Anterior cingulate cortex (tissue), 58 donors: ENCODE measurements around the gene KRT86.
"Not testable (repeated sequence)": the region's sequence is repeated elsewhere in the genome, so short reads cannot be mapped to it uniquely, and the experiment has no call there.

ENCODE experiments used
- DNase-seq, 58 donors: peaks; one replicate each; lab custom pipeline; 2025; lab: John Stamatoyannopoulos, UW

Gene KRT86

DNA sequence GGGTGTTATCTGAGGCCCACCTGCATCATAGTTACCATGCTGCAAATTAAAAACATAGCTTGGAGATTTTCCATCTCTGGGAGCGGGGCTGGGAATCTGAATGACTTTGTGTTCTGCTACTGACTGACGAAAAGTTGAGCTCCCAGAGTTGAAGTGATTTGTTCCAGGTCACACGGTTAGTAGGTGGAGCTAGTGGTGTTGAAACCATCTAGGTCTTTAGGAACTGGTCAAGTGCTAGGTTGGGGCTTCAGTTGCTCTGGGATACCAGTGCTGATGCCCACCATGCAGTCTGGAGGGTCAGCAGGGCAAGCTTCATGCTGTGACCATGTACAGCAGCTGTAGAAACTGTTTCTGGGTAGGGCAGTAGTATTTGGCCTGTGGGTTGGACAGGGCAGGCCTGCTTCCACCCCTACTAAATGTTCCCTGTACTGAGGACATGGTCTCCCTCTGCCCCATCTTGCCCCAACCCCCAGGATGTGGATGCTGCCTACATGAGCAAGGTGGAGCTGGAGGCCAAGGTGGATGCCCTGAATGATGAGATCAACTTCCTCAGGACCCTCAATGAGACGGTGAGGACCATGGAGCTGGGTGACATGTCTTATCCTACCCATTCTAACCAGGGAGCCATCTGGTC, 36.1 kb upstream of the KRT86 start:
- no peak for DNase-seq

GRCh38 chr12:52238916-52239646, 35.4 kb upstream of the KRT86 start:
- no peak for DNase-seq

DNA sequence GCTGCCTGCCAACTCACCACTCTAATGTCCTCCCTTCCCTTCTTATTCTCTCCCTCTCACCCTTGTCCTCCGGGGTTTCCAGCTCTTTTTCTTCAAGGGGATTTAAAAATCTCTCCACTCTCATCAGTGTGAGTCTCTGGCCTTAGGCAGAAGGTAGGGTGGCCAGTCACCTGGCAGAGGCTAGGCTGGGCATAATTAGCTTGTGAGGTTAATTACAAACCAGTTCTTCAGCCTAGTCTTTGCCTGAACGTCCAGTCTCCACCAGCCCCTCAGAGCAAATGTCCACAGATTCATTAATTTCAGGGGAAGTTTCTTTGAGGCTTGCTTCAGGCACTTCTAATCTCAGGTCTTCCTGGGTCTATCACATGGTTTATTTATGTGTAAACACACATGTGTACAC, 34.7 kb upstream of the KRT86 start:
- DNase-seq = no peak

DNA sequence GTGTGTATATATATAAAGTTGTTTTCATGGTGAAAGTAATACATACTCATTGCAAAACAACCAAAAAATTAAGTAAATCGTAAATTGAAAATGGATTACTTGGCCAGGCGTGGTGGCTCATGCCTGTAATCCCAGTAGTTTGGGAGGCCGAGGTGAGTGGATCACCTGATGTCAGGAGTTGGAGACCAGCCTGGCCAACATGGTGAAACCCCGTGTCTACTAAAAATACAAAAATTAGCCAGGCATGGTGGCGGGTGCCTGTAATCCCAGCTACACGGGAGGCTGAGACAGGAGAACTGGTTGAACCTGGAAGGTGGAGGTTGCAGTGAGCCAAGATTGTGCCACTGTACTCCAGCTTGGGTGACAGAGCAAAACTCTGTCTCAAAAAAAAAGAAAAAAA, 34.2 kb upstream of the KRT86 start:
- not testable (repeated sequence) for DNase-seq

DNA sequence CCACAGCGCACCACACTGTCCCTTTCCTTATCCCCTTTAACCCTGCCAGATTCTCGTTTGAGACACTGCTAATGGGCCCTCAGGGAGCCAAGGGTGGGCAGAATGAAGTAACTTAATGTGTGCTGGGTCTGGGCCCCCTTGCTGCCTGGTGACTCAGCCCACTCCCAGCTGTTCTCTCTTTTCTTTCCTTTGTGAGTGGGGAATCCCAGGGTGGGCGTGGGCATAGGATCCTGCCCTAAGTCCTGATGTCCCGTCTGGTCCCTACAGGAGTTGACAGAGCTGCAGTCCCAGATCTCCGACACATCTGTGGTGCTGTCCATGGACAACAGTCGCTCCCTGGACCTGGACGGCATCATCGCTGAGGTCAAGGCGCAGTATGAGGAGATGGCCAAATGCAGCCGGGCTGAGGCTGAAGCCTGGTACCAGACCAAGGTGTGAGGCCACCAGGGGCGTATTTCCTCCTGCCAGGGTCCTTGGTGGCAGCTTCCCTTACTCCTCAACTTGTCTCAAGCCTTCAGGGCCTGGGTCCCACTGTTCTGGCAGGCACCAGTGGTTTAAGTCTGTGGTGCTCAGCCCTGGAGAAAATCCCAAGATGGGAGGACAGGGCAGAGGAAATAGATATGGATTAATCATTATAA, 33.1 kb upstream of the KRT86 start:
- DNase-seq = no peak

DNA sequence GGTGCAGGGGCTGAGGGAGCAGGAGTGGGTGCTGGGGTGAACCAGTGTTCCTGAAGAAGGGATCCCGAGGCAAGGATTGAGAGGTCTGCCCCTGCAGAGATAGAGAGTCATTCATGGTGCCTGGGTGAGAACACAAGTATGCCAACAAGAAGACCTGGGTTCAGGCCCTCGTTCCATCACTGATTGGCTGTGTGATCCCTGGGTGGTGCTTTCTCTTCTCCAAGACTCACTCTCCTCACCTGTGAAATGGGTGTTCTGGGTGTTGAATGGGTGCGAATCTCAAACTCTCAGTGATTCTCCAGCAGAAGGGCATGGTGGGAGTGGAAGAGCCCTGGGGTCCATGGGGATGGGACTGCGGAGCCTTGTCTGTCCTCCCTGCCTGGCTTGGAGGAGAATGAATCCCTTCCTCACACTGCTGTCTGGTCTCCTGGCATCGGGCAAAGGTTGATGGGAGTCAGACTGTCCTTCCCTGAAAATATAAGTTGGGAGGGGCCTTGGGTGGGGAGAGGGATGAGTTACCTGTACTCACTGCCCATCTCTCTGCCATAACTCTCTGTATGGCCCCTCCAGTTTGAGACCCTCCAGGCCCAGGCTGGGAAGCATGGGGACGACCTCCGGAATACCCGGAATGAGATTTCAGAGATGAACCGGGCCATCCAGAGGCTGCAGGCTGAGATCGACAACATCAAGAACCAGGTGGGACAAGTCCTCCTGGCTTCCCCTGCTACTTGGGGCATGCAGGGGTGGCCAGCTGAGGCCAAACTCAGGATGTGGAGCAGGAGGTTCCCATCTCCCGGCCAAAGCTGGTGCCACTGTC, 31.8 kb upstream of the KRT86 start:
- DNase-seq = no peak

- no peak for DNase-seq
Measured at GRCh38 chr12:52243259-52243855, 31.1 kb upstream of the KRT86 start.

- peak in 3 of 58 donors; percentile 20 to 54 (median 42) for DNase-seq
Measured at GRCh38 chr12:52243856-52244614, 30.4 kb upstream of the KRT86 start.

DNA sequence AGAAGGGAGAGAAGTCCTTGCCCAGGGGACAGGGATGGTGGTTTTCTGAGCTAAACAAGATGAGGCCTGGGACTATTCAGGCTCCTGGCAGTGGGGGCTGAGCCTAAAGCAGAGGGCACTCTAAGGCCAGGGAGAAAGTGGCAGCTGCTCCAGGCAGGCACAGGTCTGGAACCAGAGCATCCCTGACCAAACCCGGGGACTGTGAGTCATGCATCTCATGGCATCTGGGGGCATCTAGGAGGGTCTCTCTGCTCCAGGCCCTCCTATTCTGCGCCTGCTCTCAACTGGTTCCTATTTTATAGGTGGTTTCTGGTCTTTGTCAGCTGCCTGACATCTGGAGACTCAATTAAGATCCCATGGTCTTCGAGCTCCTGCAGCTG, 29.8 kb upstream of the KRT86 start:
- no peak for DNase-seq

- no peak for DNase-seq
Measured at GRCh38 chr12:52245259-52245961, 29.0 kb upstream of the KRT86 start.

DNA sequence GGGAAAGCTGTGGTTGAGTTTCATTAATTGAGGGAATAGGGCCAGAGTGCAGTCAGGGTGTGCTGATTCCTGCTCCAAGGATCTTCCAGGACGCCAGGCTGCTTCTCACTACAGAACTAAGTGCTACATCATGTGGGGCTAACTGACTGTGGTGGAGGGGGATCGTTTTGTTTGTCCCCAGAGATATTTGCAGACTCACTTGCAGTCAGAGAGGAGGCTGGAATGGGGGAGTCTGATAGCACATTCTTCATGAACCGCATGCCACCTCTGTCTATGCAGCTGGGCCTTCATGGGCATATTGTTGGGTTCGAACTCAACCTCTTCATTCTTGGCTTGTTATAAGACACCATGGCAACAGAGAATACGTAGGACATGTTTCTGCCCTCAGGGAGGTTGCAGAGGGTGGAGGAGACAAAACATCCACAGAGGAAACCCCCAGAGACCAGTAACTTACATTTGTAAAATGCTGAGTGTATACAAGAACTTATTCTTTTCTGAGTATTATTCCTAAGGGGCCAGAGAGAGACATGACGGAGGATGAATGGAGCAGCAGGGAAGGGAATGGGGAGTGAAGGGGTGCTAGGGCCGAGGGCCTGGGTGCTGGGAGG, 28.4 kb upstream of the KRT86 start:
- no peak for DNase-seq

- peak in 2 of 58 donors; percentile 16 to 57 for DNase-seq
Measured at GRCh38 chr12:52246720-52247621, 27.5 kb upstream of the KRT86 start.

- DNase-seq = no peak
Measured at GRCh38 chr12:52247622-52248540, 26.6 kb upstream of the KRT86 start.

DNA sequence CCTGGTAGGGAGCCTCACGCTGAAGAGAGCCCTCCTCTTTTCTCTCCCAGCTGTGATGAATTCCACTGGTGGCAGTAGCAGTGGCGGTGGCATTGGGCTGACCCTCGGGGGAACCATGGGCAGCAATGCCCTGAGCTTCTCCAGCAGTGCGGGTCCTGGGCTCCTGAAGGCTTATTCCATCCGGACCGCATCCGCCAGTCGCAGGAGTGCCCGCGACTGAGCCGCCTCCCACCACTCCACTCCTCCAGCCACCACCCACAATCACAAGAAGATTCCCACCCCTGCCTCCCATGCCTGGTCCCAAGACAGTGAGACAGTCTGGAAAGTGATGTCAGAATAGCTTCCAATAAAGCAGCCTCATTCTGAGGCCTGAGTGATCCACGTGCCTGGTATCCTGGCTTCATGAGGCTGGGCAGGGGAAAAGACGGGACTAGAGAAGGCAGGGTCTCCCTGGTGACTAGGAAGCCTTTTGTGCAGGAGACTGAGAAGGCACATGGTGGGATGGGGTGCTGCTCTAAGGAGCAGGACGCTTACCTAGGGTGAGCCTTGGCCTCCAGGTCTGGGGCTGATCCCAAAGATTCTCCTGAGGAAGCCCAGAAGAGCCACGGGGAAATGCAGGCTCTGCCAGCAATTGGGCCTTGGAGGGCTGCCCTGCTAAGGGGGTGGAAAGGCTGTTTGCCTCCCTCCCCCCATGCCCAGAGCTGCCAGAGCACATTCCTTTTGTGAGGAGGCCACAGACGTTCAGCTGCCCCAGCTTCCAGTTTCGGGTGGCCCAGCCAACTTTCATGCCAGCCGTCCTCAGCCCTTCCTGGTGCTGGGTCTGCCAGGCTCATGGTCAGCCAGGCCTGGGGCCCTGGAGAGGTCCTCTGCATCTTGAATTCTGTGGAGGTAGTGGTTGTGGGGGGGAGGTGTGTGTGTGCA, 25.6 kb upstream of the KRT86 start:
- peak in 49 of 58 donors; percentile 11 to 84 (median 57) for DNase-seq

GRCh38 chr12:52249511-52250047, 24.9 kb upstream of the KRT86 start:
- no peak for DNase-seq
